Thyroid gland (tissue), 4 donors: ENCODE measurements around the gene GNG7. TPM values are rescaled to one million over a fixed set of nuclear protein-coding genes. Genes with fewer than 3 reads are reported as not detected.

Source experiments
- DNase-seq, 2 donors: peaks; one replicate each; pipeline ENCODE4 v3.0.0-alpha.2; 2019
- H3K27ac ChIP-seq, 3 donors: fragments of 200-600 bp; sonication (generic); 1 replicate in 2 of 3; 2 replicates in 1 of 3; pipeline ENCODE4 v1.5.1; 2016 to 2019; ENCODE audit warnings: mild to moderate bottlenecking in 1 of 3, moderate library complexity in 1 of 3
- H3K27me3 ChIP-seq: fragments of 200-600 bp; sonication (generic); one replicate; pipeline ENCODE4 v1.5.1; 2019
- H3K36me3 ChIP-seq, 2 donors: fragments of 200-600 bp; sonication (generic); one replicate each; pipeline ENCODE4 v1.5.1; 2016 to 2019
- H3K4me1 ChIP-seq, 2 donors: fragments of 200-600 bp; sonication (generic); one replicate each; pipeline ENCODE4 v1.5.1; 2017 to 2019
- H3K4me3 ChIP-seq, 3 donors: fragments of 200-600 bp; sonication (generic); replicated peaks in 1 of 3; 1 replicate in 2 of 3; 2 replicates in 1 of 3; pipeline ENCODE4 v1.5.1; 2016; ENCODE audit warnings: mild to moderate bottlenecking in 1 of 3
- H3K9me3 ChIP-seq: fragments of 200-600 bp; sonication (generic); one replicate; pipeline ENCODE4 v1.5.1; 2017
- CTCF ChIP-seq, 6 experiments: fragments of 200-600 bp in 3 of 6; fragments of 450-650 bp in 3 of 6; sonication (generic) in 3 of 6; IDR thresholded peaks; one replicate each; pipeline ENCODE4 v1.5.1; 2016 to 2019; ENCODE audit warnings: antibody characterized with exemption in 6 of 6, mild to moderate bottlenecking in 2 of 6, inconsistent platforms in 1 of 6, moderate library complexity in 1 of 6
- POLR2A ChIP-seq, 2 donors: fragments of 450-650 bp; IDR thresholded peaks; one replicate each; pipeline ENCODE4 v1.6.1; 2017; ENCODE audit warnings: antibody characterized with exemption in 2 of 2, mild to moderate bottlenecking in 2 of 2, moderate library complexity in 1 of 2
- WGBS, 2 donors: methylation state at CpG; one replicate each; pipeline ENCODE4 v1.1.5; 2017; 5-methylcytosine and 5-hydroxymethylcytosine counted together
- intact Hi-C: fragments of 100-400 bp; cut with DNase I; formaldehyde crosslinking; loops from one replicate; pipeline ENCODE4 v1.15.1; 2023
- total RNA-seq, 4 donors: library from RNA; depleted of rRNA; stranded (reverse); fragments of >200 nt; gene quantifications; one replicate each; pipeline ENCODE4 v1.2.3, GENCODE V29; 2016

GNG7 gene
- total RNA-seq, 4 donors from 2014 or later, result 3.8 to 6.9 (median 5.6) TPM

DNA sequence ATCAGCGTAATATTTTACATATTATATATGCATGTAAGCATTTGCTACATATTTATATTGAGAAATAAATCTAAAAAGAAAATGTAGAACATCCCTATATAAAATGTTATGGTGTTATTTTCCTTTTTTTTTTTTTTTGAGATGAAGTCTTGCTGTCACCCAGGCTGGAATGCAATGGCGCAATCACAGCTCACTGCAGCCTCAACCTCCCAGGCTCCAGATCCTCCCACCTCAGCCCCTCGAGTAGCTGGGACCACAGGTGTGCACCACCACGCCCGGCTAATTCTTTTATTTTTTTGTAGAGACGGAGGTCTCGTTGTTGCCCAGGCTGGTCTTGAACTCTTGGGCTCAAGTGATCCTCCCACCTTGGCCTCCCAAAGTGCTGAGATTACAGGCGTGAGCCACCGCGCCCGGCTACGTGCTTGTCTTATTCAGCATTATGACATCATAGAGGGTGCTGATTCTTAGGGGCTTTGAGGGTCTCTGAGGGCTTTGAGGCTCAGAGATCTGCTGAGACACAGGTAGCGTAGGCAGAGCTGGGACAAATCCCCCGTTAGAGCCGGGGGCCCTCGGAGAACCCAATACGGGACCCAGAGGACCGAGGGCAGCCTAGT, 124.7 kb downstream of the GNG7 start:
- Histone ChIP-seq H3K4me3 (no peak overlapping the region), H3K36me3 (no peaks in the 10 kb centered on the region), H3K4me1 (peaks cover 21 to 40% of the 10 kb centered on the region in 2 donors), H3K27ac (peak overlapping the region; percentile 88 to 94 (median 92)), H3K9me3 (no peaks in the 10 kb centered on the region), H3K27me3 (no peaks in the 10 kb centered on the region)
- intact Hi-C loops, result loop anchor here (5.0 kb wide), 1 partner anchor 34 kb away; no protein-coding TSS in a partner anchor
- TF ChIP-seq POLR2A (IDR thresholded peaks at IDR 0.05) (no peak), CTCF (IDR thresholded peaks at IDR 0.05) (no peak)
- WGBS, 2 donors, result 86 to 90% methylated on average over 18 of the region's 18 CpGs
- no peak for DNase-seq

- intact Hi-C loops, result loop anchor here (5.0 kb wide), 1 partner anchor 36 kb away; no protein-coding TSS in a partner anchor
- Histone ChIP-seq H3K4me3 (no peak overlapping the region), H3K9me3 (no peaks in the 10 kb centered on the region), H3K27ac (peak overlapping the region in 1 of 3 donors; percentile 29), H3K36me3 (no peaks in the 10 kb centered on the region), H3K27me3 (no peaks in the 10 kb centered on the region), H3K4me1 (peaks cover 21 to 40% of the 10 kb centered on the region in 2 donors)
- WGBS, 2 donors, result 63 to 94% methylated on average over 19 to 23 of the region's 37 CpGs
- peak; percentile 48 to 70 for DNase-seq
- no peak for TF ChIP-seq POLR2A (IDR thresholded peaks at IDR 0.05)
- no peak for TF ChIP-seq CTCF (IDR thresholded peaks at IDR 0.05)
Measured at GRCh38 chr19:2575734-2576481, 126.6 kb downstream of the GNG7 start.

GRCh38 chr19:2574971-2575630, 127.4 kb downstream of the GNG7 start:
- intact Hi-C loops, result loop anchor here (5.0 kb wide), 1 partner anchor 37 kb away; no protein-coding TSS in a partner anchor
- no peak overlapping the region for H3K27ac ChIP-seq
- WGBS, 2 donors, result 85 to 91% methylated on average over 11 to 19 of the region's 19 CpGs
- no peaks in the 10 kb centered on the region for H3K27me3 ChIP-seq
- DNase-seq, result no peak
- TF ChIP-seq POLR2A (IDR thresholded peaks at IDR 0.05) (no peak), CTCF (IDR thresholded peaks at IDR 0.05) (no peak)
- H3K4me1 ChIP-seq, result peaks cover 21 to 39% of the 10 kb centered on the region in 2 donors
- H3K9me3 ChIP-seq, result no peaks in the 10 kb centered on the region
- H3K36me3 ChIP-seq, result no peaks in the 10 kb centered on the region
- H3K4me3 ChIP-seq, result no peak overlapping the region

DNA sequence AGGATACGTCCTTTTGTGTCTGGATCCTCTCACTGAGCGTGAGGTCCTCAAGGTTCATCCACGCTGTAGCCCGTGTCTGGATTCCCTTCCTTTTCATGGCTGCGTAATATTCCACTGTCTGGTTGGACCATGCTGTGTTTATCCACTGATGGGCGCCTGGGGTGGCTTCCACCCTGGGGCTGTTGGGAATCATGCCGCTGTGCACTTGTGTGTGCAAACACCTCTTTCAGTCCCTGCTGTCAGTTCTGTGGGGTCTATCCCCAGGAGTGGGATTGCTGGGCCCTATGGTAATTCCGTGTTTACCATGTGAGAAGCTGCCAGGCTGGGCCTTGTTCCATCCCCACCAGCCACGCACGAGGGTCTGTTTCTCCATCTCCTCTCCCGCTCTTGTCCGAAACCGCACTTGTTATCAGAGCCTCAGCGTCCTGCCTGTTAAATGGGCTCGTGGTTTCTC, 128.0 kb downstream of the GNG7 start:
- intact Hi-C loops, result no loop called here
- WGBS, 2 donors, result 90 to 94% methylated on average over 15 of the region's 15 CpGs

More for the DNA sequence above, 128.0 kb downstream of the GNG7 start:
- Histone ChIP-seq H3K4me3 (no peak overlapping the region), H3K27ac (no peak overlapping the region), H3K36me3 (no peaks in the 10 kb centered on the region), H3K9me3 (no peaks in the 10 kb centered on the region), H3K27me3 (no peaks in the 10 kb centered on the region), H3K4me1 (peaks cover 15 to 33% of the 10 kb centered on the region in 2 donors)
- no peak for TF ChIP-seq POLR2A (IDR thresholded peaks at IDR 0.05)
- TF ChIP-seq CTCF (IDR thresholded peaks at IDR 0.05), result no peak
- DNase-seq, result no peak
